D721Med (cell line): ENCODE results near the gene RTP3.

Experiments used
- DNase-seq: peaks from one replicate; pipeline ENCODE4 v3.0.0; 2011; ENCODE audit warnings: low spot score; ENCODE audit not compliant: insufficient read length
- FAIRE-seq: peaks from 2 replicates; lab custom pipeline; 2011; peaks lifted over from hg19 to GRCh38; lab: Jason Lieb, UNC
- TF ChIP-seq, protein P1 (sequence below): IDR thresholded peaks from 2 replicates; pipeline ENCODE4 v1.5.1; 2012; ENCODE audit warnings: mild to moderate bottlenecking, control low read depth; ENCODE audit not compliant: insufficient read depth; ENCODE audit errors: missing control alignments

Gene RTP3

GRCh38 chr3:46508850-46509591, 11.2 kb downstream of the RTP3 start:
- TF ChIP-seq, protein P1, sequence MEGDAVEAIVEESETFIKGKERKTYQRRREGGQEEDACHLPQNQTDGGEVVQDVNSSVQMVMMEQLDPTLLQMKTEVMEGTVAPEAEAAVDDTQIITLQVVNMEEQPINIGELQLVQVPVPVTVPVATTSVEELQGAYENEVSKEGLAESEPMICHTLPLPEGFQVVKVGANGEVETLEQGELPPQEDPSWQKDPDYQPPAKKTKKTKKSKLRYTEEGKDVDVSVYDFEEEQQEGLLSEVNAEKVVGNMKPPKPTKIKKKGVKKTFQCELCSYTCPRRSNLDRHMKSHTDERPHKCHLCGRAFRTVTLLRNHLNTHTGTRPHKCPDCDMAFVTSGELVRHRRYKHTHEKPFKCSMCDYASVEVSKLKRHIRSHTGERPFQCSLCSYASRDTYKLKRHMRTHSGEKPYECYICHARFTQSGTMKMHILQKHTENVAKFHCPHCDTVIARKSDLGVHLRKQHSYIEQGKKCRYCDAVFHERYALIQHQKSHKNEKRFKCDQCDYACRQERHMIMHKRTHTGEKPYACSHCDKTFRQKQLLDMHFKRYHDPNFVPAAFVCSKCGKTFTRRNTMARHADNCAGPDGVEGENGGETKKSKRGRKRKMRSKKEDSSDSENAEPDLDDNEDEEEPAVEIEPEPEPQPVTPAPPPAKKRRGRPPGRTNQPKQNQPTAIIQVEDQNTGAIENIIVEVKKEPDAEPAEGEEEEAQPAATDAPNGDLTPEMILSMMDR: no peak
- FAIRE-seq (no peak), DNase-seq (no peak)

- DNase-seq: no peak
- TF ChIP-seq, protein P1: no peak
- no peak for FAIRE-seq
These were observed 11.9 kb downstream of the RTP3 start for GRCh38 chr3:46509661-46510187.

- no peak for DNase-seq
- no peak for FAIRE-seq
- TF ChIP-seq, protein P1: no peak
These were observed 14.5 kb downstream of the RTP3 start for GRCh38 chr3:46512191-46512749.

GRCh38 chr3:46516521-46516920, 18.7 kb downstream of the RTP3 start:
- TF ChIP-seq, protein P1: no peak
- DNase-seq (no peak), FAIRE-seq (no peak)

GRCh38 chr3:46517016-46517783, 19.4 kb downstream of the RTP3 start:
- DNase-seq (no peak), FAIRE-seq (no peak)
- TF ChIP-seq, protein P1: no peak

GRCh38 chr3:46517784-46518181, 20.0 kb downstream of the RTP3 start:
- TF ChIP-seq, protein P1: no peak
- no peak for DNase-seq
- FAIRE-seq: no peak
